Myocyte (in vitro differentiated cells): Measurements from ENCODE around the gene LYSMD1. TPM values are rescaled to one million over a fixed set of nuclear protein-coding genes. Genes with fewer than 3 reads are reported as not detected.
A peak's percentile ranks its signal among the peaks of the same experiment; 100 is the strongest.

Experiments used
- DNase-seq: peaks from one replicate; pipeline ENCODE4 v3.0.0-alpha.2; 2012; ENCODE audit warnings: low read depth
- total RNA-seq: library from RNA; depleted of rRNA; stranded (reverse); fragments of >200 nt; gene quantifications from 2 replicates; pipeline ENCODE4 v1.2.3, GENCODE V29; 2014

The LYSMD1 gene
- total RNA-seq, 1 donor from 2014 or later = 18.7 TPM

DNA sequence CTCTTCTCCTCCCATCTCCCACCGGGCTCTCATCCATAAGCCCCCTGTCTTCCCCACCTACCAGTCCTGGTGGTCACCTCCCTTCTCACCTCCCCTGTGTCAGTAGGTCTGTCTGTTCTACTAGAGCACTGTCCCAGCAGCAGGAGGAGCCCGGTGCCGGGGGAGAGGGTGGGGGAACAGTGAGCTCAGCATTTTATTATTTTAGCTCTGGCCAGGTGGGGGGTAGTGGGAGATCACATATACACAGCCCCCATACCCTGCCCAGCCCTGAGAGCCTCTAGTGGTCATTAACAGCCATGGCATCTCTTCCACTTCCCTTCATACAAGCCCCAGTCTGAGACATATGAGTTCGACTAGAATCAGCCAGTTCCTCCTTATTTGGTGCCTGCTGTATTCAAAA is 10.2 kb upstream of the LYSMD1 start, which contains the start of gene TMOD4:
Gene TMOD4, minus strand, starts transcription at position 119 of the 400 bp plus-strand sequence. CDS start 1,106 bp downstream, outside the sequence.
- DNase-seq = peak; percentile 37

DNA sequence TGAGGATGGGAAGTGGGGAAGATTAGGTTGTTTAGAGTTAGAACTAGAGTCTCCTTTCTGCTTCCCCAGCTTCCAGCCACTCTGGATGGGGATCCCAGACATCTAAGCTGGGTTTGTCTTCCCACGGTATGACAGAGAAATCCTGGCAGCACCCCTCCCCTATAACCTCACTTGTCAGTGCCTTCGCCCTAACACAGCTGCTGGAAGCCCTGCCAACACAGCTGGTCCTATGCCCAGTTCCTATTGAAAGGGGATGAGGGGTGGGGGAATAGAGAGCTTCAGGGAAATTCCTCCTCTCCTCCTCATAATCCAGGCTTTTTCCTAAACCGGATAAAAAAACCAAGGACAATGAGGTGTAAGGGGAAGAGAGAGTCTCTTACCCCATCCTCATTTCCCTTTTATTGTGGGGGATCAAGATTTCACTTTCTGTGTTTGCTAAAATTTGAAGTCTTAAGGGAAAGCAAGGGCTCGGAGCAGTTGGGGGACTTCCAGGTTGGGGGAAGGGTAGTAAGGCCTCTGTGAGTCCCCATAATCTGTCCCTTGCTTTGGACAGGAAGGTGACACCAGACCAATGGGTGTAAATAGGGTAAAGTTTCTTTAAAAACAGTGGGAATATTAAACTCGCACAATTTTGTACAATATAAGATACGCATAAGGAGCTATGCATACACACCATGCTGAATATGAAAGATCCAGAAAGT is 9.5 kb upstream of the LYSMD1 start:
- DNase-seq = peak; percentile 79

- no peak for DNase-seq
Measured at GRCh38 chr1:151171190-151171589, 5.5 kb upstream of the LYSMD1 start.

- no peak for DNase-seq
Measured at GRCh38 chr1:151167116-151167515, 1.4 kb upstream of the LYSMD1 start.

- peak; percentile 82 for DNase-seq
Measured at GRCh38 chr1:151166505-151166956, 829 bp upstream of the LYSMD1 start.

GRCh38 chr1:151165281-151165737 is 393 bp downstream of the LYSMD1 start:
- DNase-seq = peak; percentile 54

- no peak for DNase-seq
Measured at GRCh38 chr1:151164732-151165280, 896 bp downstream of the LYSMD1 start.

GRCh38 chr1:151159373-151159772 is 6.3 kb downstream of the LYSMD1 start:
- no peak for DNase-seq

- no peak for DNase-seq
Measured at GRCh38 chr1:151158751-151159251, 6.9 kb downstream of the LYSMD1 start.

- DNase-seq = no peak
Measured at GRCh38 chr1:151158326-151158725, 7.4 kb downstream of the LYSMD1 start.

DNA sequence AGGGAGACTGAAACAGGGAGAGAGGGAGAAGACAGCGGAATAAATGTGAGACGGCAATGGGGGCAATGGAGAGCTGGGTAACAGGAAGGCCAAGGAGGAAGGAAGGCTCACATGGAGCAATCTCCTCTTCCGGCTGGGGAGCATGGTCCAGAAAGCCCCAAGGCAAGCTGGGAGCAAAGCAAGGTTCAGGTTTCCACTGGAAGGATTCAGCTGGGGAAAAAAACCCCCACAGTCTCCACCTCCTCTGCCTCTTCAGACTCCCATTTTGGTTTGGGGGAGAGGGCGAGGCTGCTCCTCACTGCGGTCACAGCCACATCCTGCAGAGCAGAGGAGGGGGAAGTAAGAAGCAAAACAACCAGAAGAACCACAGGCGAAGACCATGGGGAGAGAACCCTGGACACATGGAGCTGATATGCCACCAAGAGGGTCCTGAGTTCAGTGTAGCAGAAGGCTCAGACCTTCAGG is 8.6 kb downstream of the LYSMD1 start:
- no peak for DNase-seq

DNA sequence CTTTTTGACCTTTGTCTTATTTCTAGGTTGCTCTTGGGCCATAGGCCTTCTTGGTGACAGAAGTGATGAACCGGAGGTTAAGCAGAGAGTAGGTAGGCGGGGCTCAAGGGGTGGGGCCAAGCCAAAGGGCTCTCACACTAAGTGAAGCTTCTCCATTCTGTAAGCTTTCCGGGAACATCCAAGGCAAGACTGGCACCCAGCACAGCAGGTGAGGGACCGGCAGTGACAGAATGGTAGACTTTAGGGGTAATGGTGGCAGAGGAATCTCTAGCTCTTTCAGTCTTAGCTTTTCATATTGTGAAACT is 9.2 kb downstream of the LYSMD1 start, which contains the start of gene TNFAIP8L2:
Gene TNFAIP8L2, plus strand, starts transcription at position 135 of the 305 bp plus-strand sequence. CDS start 2,049 bp downstream, outside the sequence.
- no peak for DNase-seq

- DNase-seq = no peak
Measured at GRCh38 chr1:151147665-151148064, 18.0 kb downstream of the LYSMD1 start.

DNA sequence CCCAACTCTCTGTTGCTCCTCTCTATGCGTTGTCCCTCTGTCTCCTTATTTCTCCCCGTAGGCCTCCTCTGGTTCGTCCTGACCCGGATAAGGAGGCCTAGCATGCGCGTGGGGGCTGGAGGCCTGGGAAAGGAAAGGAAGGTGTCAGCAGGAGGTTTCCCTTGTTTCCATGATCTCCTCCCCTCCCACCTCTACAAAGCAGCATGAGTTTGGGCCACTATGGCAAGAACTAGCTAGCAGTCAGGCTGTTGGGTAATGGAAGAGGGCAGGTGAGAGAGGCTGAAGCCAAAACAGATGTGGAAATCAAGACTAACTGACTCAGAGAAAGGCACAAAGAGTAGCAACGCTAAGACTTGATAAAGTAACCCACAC is 18.6 kb downstream of the LYSMD1 start:
- DNase-seq = peak; percentile 28

DNA sequence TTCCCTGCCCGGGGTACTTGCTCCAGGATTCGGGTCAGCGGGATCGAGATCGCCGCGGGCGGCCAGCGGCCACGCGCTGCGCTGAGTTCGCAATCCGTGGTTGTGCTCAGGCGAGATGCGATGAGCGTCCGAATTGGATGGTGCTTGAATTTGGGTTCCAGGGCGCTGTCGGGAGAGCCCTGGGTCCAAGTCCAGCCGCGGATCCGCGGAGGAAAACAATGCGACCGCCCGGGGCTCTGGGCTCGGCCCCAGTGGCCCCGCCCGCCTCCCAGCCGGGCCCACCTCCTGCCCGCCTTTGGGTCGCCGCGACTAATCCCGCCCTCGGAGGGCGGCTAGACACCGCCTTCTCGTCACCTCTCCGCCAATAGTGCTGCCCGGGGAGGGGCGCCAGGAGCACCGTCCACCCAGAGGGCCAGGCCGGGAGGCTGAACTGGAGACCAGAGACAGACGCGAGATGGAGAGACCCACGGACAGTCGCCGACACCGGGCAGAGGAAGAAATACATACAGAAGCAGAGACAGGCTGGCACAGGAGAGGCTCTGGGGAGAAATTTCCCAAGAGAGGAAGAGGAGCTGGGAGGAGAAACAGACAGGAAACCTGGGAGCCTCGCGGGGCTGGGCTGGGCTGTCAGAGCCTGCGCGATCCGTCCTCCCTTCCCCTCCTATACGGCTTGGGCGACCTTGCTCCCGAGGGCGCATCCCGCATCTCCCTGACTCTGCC is 19.1 kb downstream of the LYSMD1 start, which contains the start of gene SEMA6C:
Gene SEMA6C, minus strand, starts transcription at position 220 of the 720 bp plus-strand sequence. CDS start 4,010 bp downstream, outside the sequence.
- DNase-seq = peak; percentile 96

DNA sequence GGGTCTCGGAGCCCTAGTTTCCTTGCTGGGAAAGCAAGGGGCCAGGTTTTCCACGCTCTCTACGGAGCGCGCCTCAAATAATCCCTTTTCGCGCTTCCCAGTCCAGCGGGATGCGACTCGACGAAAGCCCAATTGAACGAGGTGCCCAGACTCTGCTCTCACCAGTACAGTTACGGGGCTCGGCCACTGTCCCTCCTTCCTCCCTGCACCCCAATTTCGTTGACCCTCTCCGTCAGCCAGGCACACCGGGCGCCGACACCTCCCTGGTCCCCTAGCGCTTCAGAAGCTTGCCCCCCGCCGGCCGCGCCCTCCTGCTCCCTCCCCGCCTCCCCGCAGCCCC is 19.7 kb downstream of the LYSMD1 start:
- peak; percentile 23 for DNase-seq

GRCh38 chr1:151145304-151146071 is 20.2 kb downstream of the LYSMD1 start:
- peak; percentile 34 for DNase-seq

DNA sequence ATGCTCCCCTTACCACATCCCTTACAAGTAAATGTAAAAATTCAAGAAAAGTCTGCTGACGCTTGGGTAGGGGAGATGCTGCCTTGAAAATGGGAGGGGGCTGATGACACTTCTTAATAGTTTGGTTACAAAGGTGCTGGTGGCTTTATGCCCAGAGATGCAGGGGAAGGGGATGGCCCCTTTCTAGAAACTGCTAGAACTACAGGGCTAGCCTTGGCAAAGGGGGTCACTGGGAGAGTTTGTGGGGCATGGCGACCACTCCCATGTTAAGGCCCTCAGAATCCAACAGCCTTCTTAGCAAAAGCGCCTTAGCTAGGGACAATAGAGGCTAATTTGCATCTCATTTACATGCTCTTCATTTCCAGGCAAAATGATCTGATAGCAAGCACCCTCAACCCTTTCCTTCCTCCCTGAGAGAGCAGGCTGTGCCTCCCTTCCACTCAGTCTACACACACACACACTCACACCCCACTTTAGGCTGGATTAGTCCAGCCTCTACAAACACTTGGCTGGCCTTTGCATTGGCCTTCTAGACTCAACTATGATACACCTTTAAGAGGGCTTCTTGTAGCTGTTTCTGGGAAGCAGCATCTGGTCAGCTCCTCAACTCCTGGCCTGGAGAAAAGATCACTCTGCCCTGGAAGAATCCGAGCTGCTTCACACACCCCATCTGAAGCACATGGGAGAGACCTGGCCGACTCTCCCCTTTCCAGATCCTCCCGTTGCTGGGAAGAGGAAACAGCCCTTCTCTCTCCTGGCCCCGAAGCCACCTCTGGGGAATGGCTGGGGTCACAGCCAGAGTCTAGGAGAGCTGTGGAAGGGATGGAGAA is 21.0 kb downstream of the LYSMD1 start:
- DNase-seq = peak; percentile 35

GRCh38 chr1:151143986-151144385 is 21.7 kb downstream of the LYSMD1 start:
- DNase-seq = peak; percentile 32

DNA sequence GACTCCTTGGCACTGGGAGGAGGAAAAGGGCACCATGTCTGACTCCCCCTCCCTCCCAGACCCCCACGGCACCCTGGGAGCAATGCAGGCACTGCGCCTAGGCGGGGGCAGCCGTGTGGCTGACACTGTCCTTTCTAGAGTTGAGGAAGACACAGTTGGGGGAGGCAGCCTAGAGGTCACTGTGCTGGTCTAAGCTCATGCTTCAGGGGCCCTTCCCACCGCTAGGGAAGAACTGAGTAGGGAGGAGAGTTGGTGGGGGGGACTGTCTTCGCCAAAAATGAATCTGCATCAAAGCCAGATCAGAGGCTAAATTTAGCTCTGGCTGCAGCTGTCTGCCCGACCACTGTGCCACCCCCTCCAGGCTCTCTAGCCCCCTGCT is 22.7 kb downstream of the LYSMD1 start:
- DNase-seq = peak; percentile 85
